ENCODE data around the gene CCT8L2.
"Not testable (repeated sequence)": the region's sequence is repeated elsewhere in the genome, so short reads cannot be mapped to it uniquely, and the experiment has no call there.

CCT8L2 gene

GRCh38 chr22:16559056-16559955, 33.3 kb downstream of the CCT8L2 start:
- Histone ChIP-seq H3K9me3 (ENCODE audit: low read length) (no peaks in the 10 kb centered on the region), H3K36me3 (ENCODE audit: insufficient read depth, low read length) (no peaks in the 10 kb centered on the region), H3K4me2 (ENCODE audit: low read length) (no peak overlapping the region), H2AFZ (ENCODE audit: low read length) (no peak overlapping the region), H4K20me1 (ENCODE audit: insufficient read depth, low read length) (no peaks in the 10 kb centered on the region), H3K4me1 (ENCODE audit: insufficient read depth, low read length, severe bottlenecking) (no peaks in the 10 kb centered on the region), H3K9ac (ENCODE audit: low read length) (no peak overlapping the region), H3K79me2 (ENCODE audit: insufficient read depth, low read length) (no peaks in the 10 kb centered on the region), H3K4me3 (ENCODE audit: low read depth, low read length, poor library complexity, severe bottlenecking) (no peak overlapping the region), H3F3A (ENCODE audit: insufficient read depth, low read length) (no peaks in the 10 kb centered on the region), H3K27ac (ENCODE audit: low read depth, low read length, poor library complexity, severe bottlenecking) (no peak overlapping the region), H3K27me3 (ENCODE audit: insufficient read depth, low read length) (no peaks in the 10 kb centered on the region), H3K9me2 (ENCODE audit: low read depth, low read length) (no peaks in the 10 kb centered on the region)
- TF ChIP-seq EZH2 (IDR thresholded peaks at IDR 0.05; ENCODE audit: borderline replicate concordance, low read length): no peak
- TF ChIP-seq, protein P1, sequence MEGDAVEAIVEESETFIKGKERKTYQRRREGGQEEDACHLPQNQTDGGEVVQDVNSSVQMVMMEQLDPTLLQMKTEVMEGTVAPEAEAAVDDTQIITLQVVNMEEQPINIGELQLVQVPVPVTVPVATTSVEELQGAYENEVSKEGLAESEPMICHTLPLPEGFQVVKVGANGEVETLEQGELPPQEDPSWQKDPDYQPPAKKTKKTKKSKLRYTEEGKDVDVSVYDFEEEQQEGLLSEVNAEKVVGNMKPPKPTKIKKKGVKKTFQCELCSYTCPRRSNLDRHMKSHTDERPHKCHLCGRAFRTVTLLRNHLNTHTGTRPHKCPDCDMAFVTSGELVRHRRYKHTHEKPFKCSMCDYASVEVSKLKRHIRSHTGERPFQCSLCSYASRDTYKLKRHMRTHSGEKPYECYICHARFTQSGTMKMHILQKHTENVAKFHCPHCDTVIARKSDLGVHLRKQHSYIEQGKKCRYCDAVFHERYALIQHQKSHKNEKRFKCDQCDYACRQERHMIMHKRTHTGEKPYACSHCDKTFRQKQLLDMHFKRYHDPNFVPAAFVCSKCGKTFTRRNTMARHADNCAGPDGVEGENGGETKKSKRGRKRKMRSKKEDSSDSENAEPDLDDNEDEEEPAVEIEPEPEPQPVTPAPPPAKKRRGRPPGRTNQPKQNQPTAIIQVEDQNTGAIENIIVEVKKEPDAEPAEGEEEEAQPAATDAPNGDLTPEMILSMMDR (IDR thresholded peaks at IDR 0.05; ENCODE audit: low read length): no peak

GRCh38 chr22:16558376-16558945, 34.1 kb downstream of the CCT8L2 start:
- not testable (repeated sequence) for H3K79me2 ChIP-seq (ENCODE audit: insufficient read depth, low read length); H3K9ac ChIP-seq (ENCODE audit: low read length); H4K20me1 ChIP-seq (ENCODE audit: insufficient read depth, low read length); H3K27me3 ChIP-seq (ENCODE audit: insufficient read depth, low read length); H3K4me1 ChIP-seq (ENCODE audit: insufficient read depth, low read length, severe bottlenecking); H3K4me2 ChIP-seq (ENCODE audit: low read length); H2AFZ ChIP-seq (ENCODE audit: low read length); H3K4me3 ChIP-seq (ENCODE audit: low read depth, low read length, poor library complexity, severe bottlenecking); H3K27ac ChIP-seq (ENCODE audit: low read depth, low read length, poor library complexity, severe bottlenecking); H3F3A ChIP-seq (ENCODE audit: insufficient read depth, low read length); H3K9me2 ChIP-seq (ENCODE audit: low read depth, low read length); H3K9me3 ChIP-seq (ENCODE audit: low read length); H3K36me3 ChIP-seq (ENCODE audit: insufficient read depth, low read length)

GRCh38 chr22:16557511-16557910, 35.1 kb downstream of the CCT8L2 start:
- not testable (repeated sequence) for H3K9ac ChIP-seq (ENCODE audit: low read length); H3K4me2 ChIP-seq (ENCODE audit: low read length); H3K9me3 ChIP-seq (ENCODE audit: low read length); H3K4me3 ChIP-seq (ENCODE audit: low read depth, low read length, poor library complexity, severe bottlenecking); H3K4me1 ChIP-seq (ENCODE audit: insufficient read depth, low read length, severe bottlenecking); H3K27me3 ChIP-seq (ENCODE audit: insufficient read depth, low read length); H3K79me2 ChIP-seq (ENCODE audit: insufficient read depth, low read length); H4K20me1 ChIP-seq (ENCODE audit: insufficient read depth, low read length); H3K27ac ChIP-seq (ENCODE audit: low read depth, low read length, poor library complexity, severe bottlenecking); H3K36me3 ChIP-seq (ENCODE audit: insufficient read depth, low read length); H2AFZ ChIP-seq (ENCODE audit: low read length); H3F3A ChIP-seq (ENCODE audit: insufficient read depth, low read length); H3K9me2 ChIP-seq (ENCODE audit: low read depth, low read length)

GRCh38 chr22:16555077-16555994, 37.3 kb downstream of the CCT8L2 start:
- not testable (repeated sequence) for H3K79me2 ChIP-seq (ENCODE audit: insufficient read depth, low read length); H3K9me3 ChIP-seq (ENCODE audit: low read length); H3K4me1 ChIP-seq (ENCODE audit: insufficient read depth, low read length, severe bottlenecking); H3K27me3 ChIP-seq (ENCODE audit: insufficient read depth, low read length); H3K36me3 ChIP-seq (ENCODE audit: insufficient read depth, low read length); H3K9ac ChIP-seq (ENCODE audit: low read length); H3K4me3 ChIP-seq (ENCODE audit: low read depth, low read length, poor library complexity, severe bottlenecking); H3K9me2 ChIP-seq (ENCODE audit: low read depth, low read length); H3F3A ChIP-seq (ENCODE audit: insufficient read depth, low read length); H3K27ac ChIP-seq (ENCODE audit: low read depth, low read length, poor library complexity, severe bottlenecking); H3K4me2 ChIP-seq (ENCODE audit: low read length); H2AFZ ChIP-seq (ENCODE audit: low read length); H4K20me1 ChIP-seq (ENCODE audit: insufficient read depth, low read length)

DNA sequence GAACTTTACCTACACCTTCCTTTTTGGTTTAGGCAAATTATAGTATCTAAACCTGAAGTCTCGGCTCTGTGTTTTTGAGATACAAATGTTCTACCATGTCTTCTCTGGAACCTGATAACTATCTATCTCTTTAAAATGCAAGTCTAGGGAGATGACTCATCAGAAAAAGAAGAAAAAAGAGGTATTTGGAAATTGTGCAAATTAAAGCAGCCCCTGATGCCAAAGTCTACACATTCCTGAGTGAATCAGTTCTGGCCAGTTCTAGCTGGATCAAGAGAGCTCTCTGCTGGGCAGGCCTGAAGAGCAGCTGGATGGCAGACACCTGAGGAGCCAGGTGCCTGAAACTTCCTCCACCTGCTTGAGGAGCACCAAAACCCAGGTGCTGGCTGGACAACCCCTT, 49.3 kb downstream of the CCT8L2 start:
- H3K4me3 ChIP-seq (ENCODE audit: low read depth, low read length, poor library complexity, severe bottlenecking); H4K20me1 ChIP-seq (ENCODE audit: insufficient read depth, low read length); H3K9me3 ChIP-seq (ENCODE audit: low read length); H3K79me2 ChIP-seq (ENCODE audit: insufficient read depth, low read length); H3K27ac ChIP-seq (ENCODE audit: low read depth, low read length, poor library complexity, severe bottlenecking); H3K4me2 ChIP-seq (ENCODE audit: low read length); H3K27me3 ChIP-seq (ENCODE audit: insufficient read depth, low read length); H3K36me3 ChIP-seq (ENCODE audit: insufficient read depth, low read length); H3F3A ChIP-seq (ENCODE audit: insufficient read depth, low read length); H3K9me2 ChIP-seq (ENCODE audit: low read depth, low read length); H2AFZ ChIP-seq (ENCODE audit: low read length); H3K4me1 ChIP-seq (ENCODE audit: insufficient read depth, low read length, severe bottlenecking); H3K9ac ChIP-seq (ENCODE audit: low read length): not testable (repeated sequence)

Measured in OCI-LY1 (cell line).